GM10266 (cell line): Measurements from ENCODE around the gene SNAP25.

Experiments used
- DNase-seq: peaks from one replicate; pipeline ENCODE4 v3.0.0; 2012; ENCODE audit errors: extremely low spot score
- CTCF ChIP-seq: IDR thresholded peaks from 2 replicates; pipeline ENCODE4 v1.5.1; 2012; ENCODE audit warnings: mild to moderate bottlenecking, low read depth; ENCODE audit not compliant: control insufficient read depth, insufficient read depth; ENCODE audit errors: missing control alignments

Gene SNAP25

DNA sequence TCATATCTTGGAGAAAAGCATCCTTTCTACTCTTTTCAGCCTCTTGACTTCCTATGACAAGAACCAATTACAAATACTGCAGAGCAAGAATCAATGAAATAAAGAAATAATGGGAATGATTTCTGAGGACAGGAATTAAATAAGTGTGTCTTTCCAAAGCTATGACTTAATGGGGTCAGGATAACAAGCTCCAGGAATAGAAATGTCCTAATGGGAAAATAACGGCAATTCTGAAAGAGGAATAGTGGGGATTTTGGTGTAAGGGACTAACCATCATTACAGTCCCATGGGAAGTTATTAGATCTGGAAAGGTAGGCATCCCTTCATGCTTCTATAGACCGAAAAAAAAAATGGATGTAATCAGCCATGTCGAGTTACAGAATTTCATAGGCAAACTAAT lies 28.2 kb upstream of the SNAP25 start:
- DNase-seq, result no peak

GRCh38 chr20:10192171-10192570 lies 26.5 kb upstream of the SNAP25 start:
- no peak for DNase-seq
- no peak for TF ChIP-seq CTCF

More for the DNA sequence above, 28.2 kb upstream of the SNAP25 start:
- no peak for TF ChIP-seq CTCF

GRCh38 chr20:10194166-10194565 lies 24.5 kb upstream of the SNAP25 start:
- no peak for DNase-seq

GRCh38 chr20:10200330-10200729 lies 18.3 kb upstream of the SNAP25 start:
- TF ChIP-seq CTCF, result no peak
- no peak for DNase-seq

More at GRCh38 chr20:10194166-10194565, 24.5 kb upstream of the SNAP25 start:
- TF ChIP-seq CTCF, result no peak

- TF ChIP-seq CTCF, result no peak
- no peak for DNase-seq
Observed at GRCh38 chr20:10201321-10201870, 17.2 kb upstream of the SNAP25 start.

GRCh38 chr20:10209091-10209490 lies 9.5 kb upstream of the SNAP25 start:
- DNase-seq, result no peak
- no peak for TF ChIP-seq CTCF

DNA sequence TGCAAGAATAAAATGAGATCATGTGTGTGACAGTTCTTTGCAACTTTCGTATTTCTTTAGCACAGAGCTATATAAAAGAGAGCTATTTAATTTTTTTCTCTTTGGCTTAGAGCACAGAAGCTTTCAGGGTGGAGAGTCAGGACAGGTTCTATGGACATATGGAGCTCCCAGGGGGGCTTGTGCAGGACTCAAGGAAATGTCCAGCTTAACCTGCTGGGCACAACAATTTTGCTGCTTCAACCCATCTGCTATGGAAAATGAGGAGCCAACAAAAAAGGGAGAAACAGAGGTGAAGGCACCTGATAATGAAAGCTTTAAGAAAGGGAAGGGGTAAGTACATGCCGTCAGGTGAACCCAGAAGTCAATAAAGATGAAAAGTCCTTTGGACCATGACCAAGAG lies 5.1 kb upstream of the SNAP25 start:
- no peak for TF ChIP-seq CTCF
- no peak for DNase-seq
